ENCODE data around the gene ZNF141. TPM values are rescaled to one million over a fixed set of nuclear protein-coding genes. Genes with fewer than 3 reads are reported as not detected.

The ZNF141 gene
- total and polyA plus RNA-seq, 10 of the 15 experiments (the other 5 are each of a cell fraction or from before 2014, with no cell fraction given), result 3.9 to 25.2 (median 10.6) TPM

GRCh38 chr4:385934-386707 lies 48.5 kb downstream of the ZNF141 start (continued):
- TF ChIP-seq ZBTB4 (CRISPR knock-in tag; IDR thresholded peaks at IDR 0.05), result no peak
- no peak for TF ChIP-seq FOXK2 (IDR thresholded peaks at IDR 0.05)
- no peak for TF ChIP-seq BCLAF1 (IDR thresholded peaks at IDR 0.05)
- TF ChIP-seq TARDBP (IDR thresholded peaks at IDR 0.05; ENCODE audit: borderline replicate concordance), result no peak
- TF ChIP-seq IRF3 (IDR thresholded peaks at IDR 0.05), result no peak
- no peak for TF ChIP-seq PBX3 (IDR thresholded peaks at IDR 0.05; ENCODE audit: insufficient replicate concordance, low read depth, low read length)
- TF ChIP-seq ZNF274 (IDR thresholded peaks at IDR 0.05; ENCODE audit: insufficient read depth, insufficient read length), result no peak
- no peak for TF ChIP-seq LARP7 (IDR thresholded peaks at IDR 0.05)
- TF ChIP-seq IKZF1 (conservative IDR thresholded peaks at IDR 0.05), result no peak
- TF ChIP-seq POLR2AphosphoS2 (IDR thresholded peaks at IDR 0.05; ENCODE audit: low read depth, low read length), result no peak
- TF ChIP-seq CHD4 (IDR thresholded peaks at IDR 0.05), result no peak
- no peak for TF ChIP-seq NR2F1 (conservative IDR thresholded peaks at IDR 0.05)
- TF ChIP-seq KDM1A (IDR thresholded peaks at IDR 0.05; ENCODE audit: borderline replicate concordance), result no peak
- no peak for TF ChIP-seq TCF3 (IDR thresholded peaks at IDR 0.05; ENCODE audit: borderline replicate concordance, insufficient read depth, low read depth, low read length)
